ENCODE measurements around the gene PSMD7. TPM values are rescaled to one million over a fixed set of nuclear protein-coding genes. Genes with fewer than 3 reads are reported as not detected.

The PSMD7 gene
- total and polyA plus RNA-seq, 2 donors (not counting 3 experiments of a cell fraction or from before 2014, with no cell fraction given) = 89.8 to 119 TPM

GRCh38 chr16:74304164-74304834 is 7.7 kb downstream of the PSMD7 start:
- H3K36me3 ChIP-seq (ENCODE audit: control insufficient read depth in 2 of 2, extremely low read depth in 1 of 2, insufficient read depth in 2 of 2, low read length in 2 of 2) = peaks cover 32 to 48% of the 10 kb centered on the region in 2 experiments
- no peak overlapping the region for H3K9ac ChIP-seq (replicated peaks; ENCODE audit: extremely low read depth, insufficient read depth, low read length)
- CTCF ChIA-PET = interaction anchor here (0.9 to 2.6 kb wide), 3 partner anchors 12 to 127 kb away, joined by 5 to 7 read pairs (median 5); no protein-coding TSS in a partner anchor

More at GRCh38 chr16:74304164-74304834, 7.7 kb downstream of the PSMD7 start:
- dilution Hi-C loops (cut with MboI; ENCODE audit: extremely low pct_ligation_motif_present, low sequenced_read_pairs) (no loop called here), intact Hi-C loops (cut with micrococcal nuclease) (no loop called here)
- no peak overlapping the region for H3K4me3 ChIP-seq (replicated peaks in 1 of 3; ENCODE audit: insufficient read depth in 1 of 3, low read depth in 1 of 3, low read length in 3 of 3)
- H3K79me2 ChIP-seq (ENCODE audit: control insufficient read depth, insufficient read depth, low read length) = peaks cover 21% of the 10 kb centered on the region
- TF ChIP-seq MAX (IDR thresholded peaks at IDR 0.05; ENCODE audit: insufficient read depth, insufficient read length) = no peak
- TF ChIP-seq EZH2 (IDR thresholded peaks at IDR 0.05; ENCODE audit: borderline replicate concordance, low read depth, low read length, severe bottlenecking) = no peak
- TF ChIP-seq JUN (IDR thresholded peaks at IDR 0.05; ENCODE audit: borderline replicate concordance, insufficient read depth, insufficient read length, low read depth) = no peak
- TF ChIP-seq CTCF (IDR thresholded peaks at IDR 0.05; ENCODE audit: extremely low read depth in 1 of 2, insufficient read depth in 1 of 2, low read depth in 1 of 2, low read length in 2 of 2) = peak; percentile 13 to 19
- POLR2A ChIA-PET = no interaction called here
- no peaks in the 10 kb centered on the region for H3K27me3 ChIP-seq (ENCODE audit: control insufficient read depth in 2 of 2, insufficient read depth in 2 of 2, low read length in 2 of 2)
- H3K27ac ChIP-seq (ENCODE audit: insufficient read depth, low read depth, low read length) = no peak overlapping the region
- no peak overlapping the region for H3K4me2 ChIP-seq (ENCODE audit: insufficient read depth, low read length)
- no peak overlapping the region for H2AFZ ChIP-seq (ENCODE audit: low read depth, low read length)
- H3K9me3 ChIP-seq (replicated peaks; ENCODE audit: control insufficient read depth, insufficient read depth, low read length) = no peaks in the 10 kb centered on the region
- BruUV-seq (replicated peaks) = no TSS peak
- FAIRE-seq = peak; percentile 49
- no peaks in the 10 kb centered on the region for H3K4me1 ChIP-seq (ENCODE audit: control insufficient read depth, extremely low read depth, insufficient read depth, low read length)
- DNase-seq (ENCODE audit: low read depth, low spot score) = no peak
- no peaks in the 10 kb centered on the region for H3K9me1 ChIP-seq (replicated peaks; ENCODE audit: control insufficient read depth, extremely low read depth, insufficient read depth, low read length)
- no peaks in the 10 kb centered on the region for H4K20me1 ChIP-seq (replicated peaks; ENCODE audit: control insufficient read depth, extremely low read depth, insufficient read depth, low read length)

Measured in endothelial cell of umbilical vein (primary cell).